ENCODE results near the gene CALHM1.

- TF ChIP-seq USF2 (IDR thresholded peaks at IDR 0.05; ENCODE audit: low read length): no peak
- TF ChIP-seq PHF8 (conservative IDR thresholded peaks at IDR 0.05; ENCODE audit: low read depth, low read length): no peak
- TF ChIP-seq POLR2AphosphoS5 (IDR thresholded peaks at IDR 0.05; ENCODE audit: low read depth, low read length): no peak
- TF ChIP-seq JUND (IDR thresholded peaks at IDR 0.05; ENCODE audit: low read length): no peak
- no peak for TF ChIP-seq CTCF (IDR thresholded peaks at IDR 0.05; ENCODE audit: control extremely low read depth in 1 of 3, insufficient read depth in 1 of 3, low read depth in 1 of 3, low read length in 3 of 3)
- no peak for TF ChIP-seq E2F6 (IDR thresholded peaks at IDR 0.05)
- TF ChIP-seq SIN3A (conservative IDR thresholded peaks at IDR 0.05 in 1 of 2, IDR thresholded peaks at IDR 0.05 in 1 of 2; ENCODE audit: low read depth in 1 of 2, low read length in 2 of 2): no peak
- TF ChIP-seq CHD1 (IDR thresholded peaks at IDR 0.05; ENCODE audit: low read depth, low read length): no peak
- TF ChIP-seq POLR2A (IDR thresholded peaks at IDR 0.05; ENCODE audit: control extremely low read depth in 1 of 2, low read depth in 2 of 2, low read length in 2 of 2): no peak
- TF ChIP-seq SP2 (IDR thresholded peaks at IDR 0.05; ENCODE audit: low read length): no peak
Measured at GRCh38 chr10:103491729-103492364, 33.1 kb upstream of the CALHM1 start.

All from H1 (cell line).